Measurements from ENCODE around the gene TRIO. TPM values are rescaled to one million over a fixed set of nuclear protein-coding genes. Genes with fewer than 3 reads are reported as not detected.

Gene TRIO
- total RNA-seq, 1 experiment from 2014 or later = 88.8 TPM

GRCh38 chr5:14179446-14179845, 36.3 kb downstream of the TRIO start:
- Mint-ChIP-seq H3K4me3 (no peak overlapping the region), H3K36me3 (no peaks in the 10 kb centered on the region), H3K4me1 (peaks cover 74% of the 10 kb centered on the region), H3K9me3 (no peaks in the 10 kb centered on the region), H3K27me3 (ENCODE audit: low read depth) (no peaks in the 10 kb centered on the region), H3K27ac (no peak overlapping the region)
- TF ChIP-seq RELA (CRISPR knock-in tag; IDR thresholded peaks at IDR 0.05; ENCODE audit: borderline replicate concordance) = no peak
- ATAC-seq (no peak), DNase-seq (ENCODE audit: low spot score) (no peak)
- POLR2A ChIA-PET = interaction anchor here (0.7 kb wide), 1 partner anchor 39 kb away, joined by 9 read pairs; no protein-coding TSS in a partner anchor
- CTCF ChIA-PET = interaction anchor here (1.1 to 1.6 kb wide), 4 partner anchors 14 to 192 kb away, joined by 3 to 13 read pairs (median 4); no protein-coding TSS in a partner anchor

DNA sequence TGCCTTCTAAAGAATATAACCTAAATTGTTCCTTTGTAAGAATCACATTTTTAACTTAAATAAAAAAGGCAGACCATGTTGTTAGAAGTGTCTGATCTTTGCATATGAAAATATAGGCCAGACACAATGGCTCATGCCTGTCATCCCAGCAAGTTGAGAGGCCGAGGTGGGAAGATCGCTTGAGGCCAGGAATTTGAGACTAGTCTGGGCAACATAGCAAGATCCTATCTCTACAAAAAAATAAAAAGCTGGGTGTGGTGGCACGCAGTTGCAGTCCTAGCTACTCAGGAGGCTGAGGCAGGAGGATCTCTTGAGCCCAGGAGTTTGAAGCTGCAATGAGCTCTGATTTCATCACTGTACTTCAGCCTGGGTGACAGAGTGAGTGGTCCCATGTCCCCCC, 37.3 kb downstream of the TRIO start:
- TF ChIP-seq FOXK1 (CRISPR knock-in tag; IDR thresholded peaks at IDR 0.05) (no peak), ZNF121 (CRISPR knock-in tag; IDR thresholded peaks at IDR 0.05) (0 out of 2 replicates have a peak, but pooled peaks have one; percentile 22)
- Mint-ChIP-seq H3K4me1 (peaks cover 74% of the 10 kb centered on the region), H3K36me3 (no peaks in the 10 kb centered on the region), H3K4me3 (no peak overlapping the region), H3K27ac (no peak overlapping the region), H3K9me3 (no peaks in the 10 kb centered on the region), H3K27me3 (ENCODE audit: low read depth) (no peaks in the 10 kb centered on the region)
- ChIA-PET POLR2A (interaction anchor here (0.7 kb wide), 1 partner anchor 36 kb away, joined by 6 read pairs; no protein-coding TSS in a partner anchor), CTCF (interaction anchor here (0.8 to 1.6 kb wide), 3 partner anchors 13 to 468 kb away, joined by 3 to 13 read pairs (median 3); no protein-coding TSS in a partner anchor)
- ATAC-seq (no peak), DNase-seq (ENCODE audit: low spot score) (no peak)

DNA sequence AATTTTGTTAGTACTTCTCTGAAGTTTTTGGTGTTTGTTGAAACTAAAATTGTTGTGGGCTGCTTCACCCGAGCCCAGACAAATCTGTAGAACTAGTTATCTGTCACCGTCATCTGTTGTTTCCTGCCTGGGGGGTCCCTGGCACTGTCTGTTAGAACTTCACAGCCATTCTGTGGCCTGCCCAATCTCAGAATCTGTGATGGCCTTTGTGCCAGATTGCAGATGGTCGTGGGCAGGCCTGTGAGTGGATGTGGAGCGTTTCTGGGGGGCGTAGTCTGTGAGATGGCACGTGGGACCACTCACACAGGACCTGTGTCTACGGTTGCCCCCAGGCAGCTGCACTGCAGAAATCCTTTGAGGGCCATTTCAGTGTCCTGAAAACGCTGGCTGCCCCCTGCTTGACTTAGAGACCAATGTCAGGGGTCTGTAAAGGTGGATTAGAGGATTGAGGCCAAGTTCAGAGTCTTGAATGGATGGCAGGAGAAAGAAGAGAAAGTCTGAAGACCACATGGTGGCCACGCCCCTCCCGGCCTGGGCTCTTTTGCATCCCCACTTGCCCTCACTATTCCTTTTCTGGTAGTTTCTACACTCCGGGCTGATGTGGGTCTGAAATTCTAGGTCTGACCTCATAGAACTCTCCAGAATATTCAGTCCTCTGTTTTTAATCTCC, 38.3 kb downstream of the TRIO start:
- no peaks in the 10 kb centered on the region for H3K27me3 Mint-ChIP-seq (ENCODE audit: low read depth)
- no peak overlapping the region for H3K27ac Mint-ChIP-seq
- ChIA-PET POLR2A (no interaction called here), CTCF (interaction anchor here (0.8 kb wide), 1 partner anchor 467 kb away, joined by 3 read pairs; no protein-coding TSS in a partner anchor)
- TF ChIP-seq TP53 (CRISPR knock-in tag; IDR thresholded peaks at IDR 0.05) = no peak
- H3K4me1 Mint-ChIP-seq = peaks cover 80% of the 10 kb centered on the region
- no peak overlapping the region for H3K4me3 Mint-ChIP-seq
- ATAC-seq (no peak), DNase-seq (ENCODE audit: low spot score) (no peak)
- H3K9me3 Mint-ChIP-seq = no peaks in the 10 kb centered on the region
- H3K36me3 Mint-ChIP-seq = no peaks in the 10 kb centered on the region

- ATAC-seq (peak; percentile 33), DNase-seq (ENCODE audit: low spot score) (no peak)
- Mint-ChIP-seq H3K36me3 (no peaks in the 10 kb centered on the region), H3K4me1 (peaks cover 85% of the 10 kb centered on the region), H3K4me3 (no peak overlapping the region), H3K9me3 (no peaks in the 10 kb centered on the region), H3K27ac (no peak overlapping the region), H3K27me3 (ENCODE audit: low read depth) (no peaks in the 10 kb centered on the region)
- CTCF ChIA-PET = interaction anchor here (0.6 to 2.2 kb wide), 4 partner anchors 26 to 98 kb away, joined by 3 to 7 read pairs (median 3); no protein-coding TSS in a partner anchor
- POLR2A ChIA-PET = interaction anchor here (0.6 kb wide), 1 partner anchor 24 kb away, joined by 4 read pairs; no protein-coding TSS in a partner anchor
- no peak for TF ChIP-seq NR3C1 (CRISPR knock-in tag; conservative IDR thresholded peaks at IDR 0.05; ENCODE audit: low read depth)
- no peak for TF ChIP-seq AR (CRISPR knock-in tag; IDR thresholded peaks at IDR 0.05)
- no peak for TF ChIP-seq PREB (CRISPR knock-in tag; IDR thresholded peaks at IDR 0.05; ENCODE audit: borderline replicate concordance)
- TF ChIP-seq, protein P1, sequence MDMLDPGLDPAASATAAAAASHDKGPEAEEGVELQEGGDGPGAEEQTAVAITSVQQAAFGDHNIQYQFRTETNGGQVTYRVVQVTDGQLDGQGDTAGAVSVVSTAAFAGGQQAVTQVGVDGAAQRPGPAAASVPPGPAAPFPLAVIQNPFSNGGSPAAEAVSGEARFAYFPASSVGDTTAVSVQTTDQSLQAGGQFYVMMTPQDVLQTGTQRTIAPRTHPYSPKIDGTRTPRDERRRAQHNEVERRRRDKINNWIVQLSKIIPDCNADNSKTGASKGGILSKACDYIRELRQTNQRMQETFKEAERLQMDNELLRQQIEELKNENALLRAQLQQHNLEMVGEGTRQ (CRISPR knock-in tag; IDR thresholded peaks at IDR 0.05) = no peak
- no peak for TF ChIP-seq IRF2 (CRISPR knock-in tag; IDR thresholded peaks at IDR 0.05; ENCODE audit: borderline replicate concordance, low read depth)
- no peak for TF ChIP-seq ZNF671 (CRISPR knock-in tag; IDR thresholded peaks at IDR 0.05)
- no peak for TF ChIP-seq CREM (CRISPR knock-in tag; IDR thresholded peaks at IDR 0.05)
These were observed 39.6 kb downstream of the TRIO start for GRCh38 chr5:14182761-14183160.
